GM12878 (cell line): ENCODE results near the gene JMJD6. TPM values are rescaled to one million over a fixed set of nuclear protein-coding genes. Genes with fewer than 3 reads are reported as not detected.

Experiments
- ATAC-seq: fragments of 200-7000 bp; cut with Tn5 transposase; 3 replicates; pipeline ENCODE4 v1.9.1; 2020; ENCODE audit warnings: mild to moderate bottlenecking, moderate library complexity
- BruUV-seq: library from RNA; stranded (reverse); fragments of 400-500 nt; replicated peaks from 2 replicates; lab custom pipeline; 2021; lab: Mats Ljungman, UMichigan
- CTCF ChIA-PET: fragments of 300-600 bp; sonication (Branson Sonifier 250); formaldehyde crosslinking; extraction: SDS; loops from one replicate; lab custom pipeline; 2021; ENCODE audit warnings: inconsistent platforms; lab: Yijun Ruan, JAX
- POLR2A ChIA-PET: fragments of 350-600 bp; formaldehyde crosslinking; extraction: SDS; loops from one replicate; lab custom pipeline; 2021; ENCODE audit warnings: inconsistent platforms; lab: Charles Lee
- RAD21 ChIA-PET: fragments of 300-600 bp; sonication (Branson Sonifier 250); formaldehyde crosslinking; loops from one replicate; lab custom pipeline; 2023; ENCODE audit warnings: antibody characterized with exemption; ENCODE audit not compliant: unreplicated experiment; lab: Charles Lee
- SMC1A ChIA-PET: fragments of 300-600 bp; sonication (Branson Sonifier 250); formaldehyde crosslinking; loops from one replicate; lab custom pipeline; 2023; ENCODE audit not compliant: unreplicated experiment, uncharacterized antibody; lab: Charles Lee
- DNase-seq: peaks from one replicate; pipeline ENCODE4 v3.0.0-alpha.2; 2011; ENCODE audit warnings: low read depth, low spot score
- FAIRE-seq: peaks from 3 replicates; lab custom pipeline; 2011; peaks lifted over from hg19 to GRCh38; lab: Jason Lieb, UNC
- H2AFZ ChIP-seq: 2 replicates; pipeline ENCODE4 v1.6.0; 2011; ENCODE audit warnings: low read depth, low read length, control low read depth; ENCODE audit not compliant: control insufficient read depth
- H3K27ac ChIP-seq: 2 replicates; pipeline ENCODE4 v1.5.1; 2011; ENCODE audit warnings: control low read depth; ENCODE audit not compliant: control insufficient read depth, insufficient read depth
- H3K27me3 ChIP-seq, 2 experiments: replicated peaks in 1 of 2; 2 replicates each; pipeline versions ENCODE4 v1.6.0 to v1.6.1; 2011; ENCODE audit warnings: low read length in 1 of 2; ENCODE audit not compliant: control insufficient read depth in 2 of 2, insufficient read depth in 2 of 2
- H3K36me3 ChIP-seq, 2 experiments: 2 replicates each; pipeline ENCODE4 v1.5.1; 2011; ENCODE audit warnings: low read length in 1 of 2; ENCODE audit not compliant: control insufficient read depth in 2 of 2, insufficient read depth in 2 of 2
- H3K4me1 ChIP-seq: 2 replicates; pipeline ENCODE4 v1.6.1; 2011; ENCODE audit warnings: mild to moderate bottlenecking, low read length, moderate library complexity, mixed read lengths; ENCODE audit not compliant: control insufficient read depth, insufficient read depth
- H3K4me2 ChIP-seq: 2 replicates; pipeline ENCODE4 v1.6.0; 2011; ENCODE audit warnings: control low read depth; ENCODE audit not compliant: control insufficient read depth, insufficient read depth
- H3K4me3 ChIP-seq: fragments of 200-600 bp; sonication (generic); 2 replicates; pipeline ENCODE4 v1.5.1; 2016
- H3K79me2 ChIP-seq: 2 replicates; pipeline ENCODE4 v1.6.0; 2011; ENCODE audit warnings: low read length; ENCODE audit not compliant: control insufficient read depth, insufficient read depth
- H3K9ac ChIP-seq: 2 replicates; pipeline ENCODE4 v1.8.0; 2011; ENCODE audit warnings: low read length, control low read depth, mixed read lengths; ENCODE audit not compliant: control insufficient read depth, insufficient read depth
- H3K9me3 ChIP-seq: replicated peaks from 3 replicates; pipeline ENCODE4 v1.5.1; 2011; ENCODE audit warnings: mild to moderate bottlenecking, low read length; ENCODE audit not compliant: control insufficient read depth, insufficient read depth
- H4K20me1 ChIP-seq: 2 replicates; pipeline ENCODE4 v1.6.0; 2011; ENCODE audit not compliant: control insufficient read depth, insufficient read depth
- CTCF ChIP-seq, 3 experiments: IDR thresholded peaks in 2 of 3; conservative IDR thresholded peaks in 1 of 3; 2 replicates each; pipeline ENCODE4 v1.5.1; 2011; ENCODE audit warnings: low read depth in 3 of 3, low read length in 3 of 3, mild to moderate bottlenecking in 3 of 3, control low read depth in 2 of 3, moderate library complexity in 2 of 3, inconsistent platforms in 1 of 3, mixed read lengths in 1 of 3; ENCODE audit not compliant: control insufficient read depth in 2 of 3, insufficient read depth in 1 of 3; ENCODE audit errors: extremely low read depth in 1 of 3
- NFYA ChIP-seq: IDR thresholded peaks from 2 replicates; pipeline ENCODE4 v1.6.1; 2011; ENCODE audit warnings: low read depth, mild to moderate bottlenecking, low read length, improper control_type of control experiment, borderline replicate concordance
- RAD21 ChIP-seq: IDR thresholded peaks from 2 replicates; pipeline ENCODE4 v1.6.1; 2011; ENCODE audit warnings: mild to moderate bottlenecking, low read depth, low read length, moderate library complexity; ENCODE audit not compliant: insufficient read depth
- RCOR1 ChIP-seq: conservative IDR thresholded peaks from 2 replicates; pipeline ENCODE4 v1.6.1; 2012; ENCODE audit warnings: low read depth, low read length, improper control_type of control experiment
- SMC3 ChIP-seq: IDR thresholded peaks from 2 replicates; pipeline ENCODE4 v1.6.1; 2011; ENCODE audit warnings: low read length, improper control_type of control experiment, borderline replicate concordance
- WGBS: methylation state at CpG from one replicate; pipeline ENCODE4 v1.1.6; 2016; ENCODE audit warnings: low lambda C conversion rate; ENCODE audit not compliant: insufficient replicate concordance, insufficient coverage; ENCODE audit errors: missing lambda C conversion rate; 5-methylcytosine and 5-hydroxymethylcytosine counted together
- in situ Hi-C: fragments of 300-500 bp; cut with MboI; formaldehyde crosslinking; loops from 9 replicates; pipeline ENCODE4 v1.14.3; 2018; ENCODE audit warnings: mixed read lengths
- intact Hi-C: fragments of 100-400 bp; cut with micrococcal nuclease; formaldehyde crosslinking; loops from one replicate; pipeline ENCODE4 v1.14.2; 2022; ENCODE audit not compliant: unreplicated experiment
- polyA plus RNA-seq, 11 experiments: library from polyadenylated mRNA; depleted of rRNA in 4 of 11; unstranded in 6 of 11; stranded (reverse) in 5 of 11; fragments of >200 nt; fragmentation: Nextera tagmentation in 4 of 11; fragmentation: Illumina TruSeq in 1 of 11; extraction: Ambion mirVana in 4 of 11; extraction: Trizol in 1 of 11; gene quantifications; 1 replicate in 1 of 11; 2 replicates in 10 of 11; pipeline versions ENCODE4 v1.2.1 to v1.2.3, GENCODE V29; 2011 to 2016; ENCODE audit warnings: inconsistent platforms in 2 of 11, missing spikeins in 2 of 11, low read depth in 1 of 11
- total RNA-seq, 4 experiments: library from RNA; depleted of rRNA in 3 of 4; stranded (reverse); fragments of >200 nt in 3 of 4; fragmentation: Illumina TruSeq in 1 of 4; extraction: Trizol in 1 of 4; gene quantifications; 2 replicates each; pipeline versions ENCODE4 v1.2.1 to v1.2.3, GENCODE V29; 2013 to 2021

The JMJD6 gene
- total and polyA plus RNA-seq, 10 of the 15 experiments (the other 5 are each of a cell fraction or from before 2014, with no cell fraction given), result 1.2 to 36.0 (median 22.2) TPM

GRCh38 chr17:76714822-76715495 is 11.4 kb downstream of the JMJD6 start:
- Histone ChIP-seq H3K79me2 (no peaks in the 10 kb centered on the region), H4K20me1 (peaks cover 5% of the 10 kb centered on the region), H2AFZ (no peak overlapping the region), H3K9me3 (no peaks in the 10 kb centered on the region), H3K4me1 (peaks cover 8% of the 10 kb centered on the region), H3K9ac (no peak overlapping the region), H3K4me3 (no peak overlapping the region), H3K27me3 (no peaks in the 10 kb centered on the region; a peak in 1 of 4 replicates), H3K27ac (no peak overlapping the region), H3K36me3 (peaks cover 10 to 36% of the 10 kb centered on the region in 2 experiments), H3K4me2 (peak overlapping the region; percentile 30)
- DNase-seq (no peak), FAIRE-seq (no peak), ATAC-seq (peak; percentile 71)
- TF ChIP-seq RCOR1 (no peak), CTCF (IDR thresholded peaks at IDR 0.05 in 2 of 3, conservative IDR thresholded peaks at IDR 0.05 in 1 of 3; ENCODE audit: control insufficient read depth in 2 of 3, extremely low read depth in 1 of 3, insufficient read depth in 1 of 3, low read depth in 3 of 3, low read length in 3 of 3) (peak; percentile 68 to 77 (median 69)), SMC3 (peak; percentile 56; the same call in 1 of the 2 replicates), NFYA (no peak), RAD21 (peak; percentile 71)
- ChIA-PET CTCF (interaction anchor here (0.7 to 6.5 kb wide), 9 partner anchors 12 to 91 kb away, joined by 3 to 65 read pairs (median 5); partner anchors contain the start of genes JMJD6 and METTL23), RAD21 (interaction anchor here (0.7 to 1.6 kb wide), 2 partner anchors 10 to 33 kb away, joined by 3 to 10 read pairs; no protein-coding TSS in a partner anchor), SMC1A (interaction anchor here (1.1 to 2.0 kb wide), 2 partner anchors 13 to 18 kb away, joined by 3 to 7 read pairs; no protein-coding TSS in a partner anchor), POLR2A (interaction anchor here (1.3 kb wide), 1 partner anchor 11 kb away, joined by 3 read pairs; the partner anchor contains the start of genes JMJD6 and METTL23)
- in situ Hi-C loops, result no loop called here
- intact Hi-C loops, result loop anchor here (10.0 kb wide), 1 partner anchor 90 kb away; no protein-coding TSS in a partner anchor
- BruUV-seq, result no TSS peak
- WGBS, result 1% methylated on average over 4 of the region's 4 CpGs
